Bronchial epithelial cell (primary cell): ENCODE results near the gene PITHD1. TPM values are rescaled to one million over a fixed set of nuclear protein-coding genes. Genes with fewer than 3 reads are reported as not detected.
A peak's percentile ranks its signal among the peaks of the same experiment; 100 is the strongest.
"Not testable (repeated sequence)": the region's sequence is repeated elsewhere in the genome, so short reads cannot be mapped to it uniquely, and the experiment has no call there.

ENCODE experiments used
- DNase-seq: peaks from one replicate; pipeline ENCODE4 v3.0.0-alpha.2; 2010; ENCODE audit warnings: low read depth
- FAIRE-seq: peaks from 2 replicates; lab custom pipeline; 2011; peaks lifted over from hg19 to GRCh38; lab: Jason Lieb, UNC
- H3K27me3 ChIP-seq: 2 replicates; pipeline ENCODE4 v1.5.1; 2011; ENCODE audit warnings: low read length; ENCODE audit not compliant: control insufficient read depth, insufficient read depth
- H3K36me3 ChIP-seq: 2 replicates; pipeline ENCODE4 v1.5.1; 2011; ENCODE audit warnings: low read length; ENCODE audit not compliant: control insufficient read depth, insufficient read depth
- H3K4me3 ChIP-seq: 2 replicates; pipeline ENCODE4 v1.5.1; 2011; ENCODE audit warnings: mild to moderate bottlenecking, low read depth, low read length, control low read depth
- CTCF ChIP-seq: IDR thresholded peaks from 2 replicates; pipeline ENCODE4 v1.5.1; 2011; ENCODE audit warnings: mild to moderate bottlenecking, moderate library complexity, low read length, control low read depth, inconsistent platforms; ENCODE audit not compliant: insufficient read depth, severe bottlenecking
- total RNA-seq: library from RNA; depleted of rRNA; stranded (reverse); fragments of >200 nt; gene quantifications from 2 replicates; pipeline ENCODE4 v1.2.1, GENCODE V29; 2014

Gene PITHD1
- total RNA-seq, 1 donor from 2014 or later = 66.1 TPM

- H3K36me3 ChIP-seq = no peaks in the 10 kb centered on the region
- no peak for DNase-seq
- H3K27me3 ChIP-seq = no peaks in the 10 kb centered on the region
- TF ChIP-seq CTCF = no peak
- peak overlapping the region; percentile 69 for H3K4me3 ChIP-seq
- no peak for FAIRE-seq
These were observed 46.5 kb downstream of the PITHD1 start for GRCh38 chr1:23824711-23825075.

GRCh38 chr1:23825076-23825761, 47.0 kb downstream of the PITHD1 start, which contains the start of gene HMGCL:
Gene HMGCL, minus strand, starts transcription at chr1:23825429. Its CDS starts 14 bp downstream, at chr1:23825415.
- Histone ChIP-seq H3K36me3 (no peaks in the 10 kb centered on the region), H3K27me3 (no peaks in the 10 kb centered on the region), H3K4me3 (peak within 1 kb of the TSS; percentile 69)
- DNase-seq (peak; percentile 74), FAIRE-seq (no peak)
- no peak for TF ChIP-seq CTCF

GRCh38 chr1:23825762-23826522, 47.7 kb downstream of the PITHD1 start:
- Histone ChIP-seq H3K4me3 (peak overlapping the region; percentile 69), H3K27me3 (no peaks in the 10 kb centered on the region), H3K36me3 (no peaks in the 10 kb centered on the region)
- DNase-seq (no peak), FAIRE-seq (no peak)
- TF ChIP-seq CTCF = no peak

- not testable (repeated sequence) for FAIRE-seq, H3K27me3 ChIP-seq, H3K36me3 ChIP-seq, H3K4me3 ChIP-seq, DNase-seq
These were observed 48.4 kb downstream of the PITHD1 start for GRCh38 chr1:23826590-23826989.

- DNase-seq (no peak), FAIRE-seq (no peak)
- Histone ChIP-seq H3K27me3 (no peaks in the 10 kb centered on the region), H3K36me3 (no peaks in the 10 kb centered on the region), H3K4me3 (no peak overlapping the region)
- TF ChIP-seq CTCF = no peak
These were observed 49.5 kb downstream of the PITHD1 start for GRCh38 chr1:23827717-23828116.

GRCh38 chr1:23834156-23834555, 55.9 kb downstream of the PITHD1 start:
- not testable (repeated sequence) for FAIRE-seq, H3K4me3 ChIP-seq, H3K27me3 ChIP-seq, H3K36me3 ChIP-seq, DNase-seq
